GM23248 (cell line): ENCODE results near the gene SDC3.

Source experiments
- EZH2 ChIP-seq: fragments of 200-600 bp; sonication (generic); IDR thresholded peaks from 2 replicates; pipeline ENCODE4 v1.6.1; 2018; ENCODE audit warnings: antibody characterized with exemption, mild to moderate bottlenecking; ENCODE audit not compliant: insufficient read depth, poor library complexity, severe bottlenecking
- EZH2phosphoT487 ChIP-seq: fragments of 200-600 bp; sonication (generic); IDR thresholded peaks from 2 replicates; pipeline ENCODE4 v1.6.1; 2018; ENCODE audit warnings: antibody characterized with exemption, moderate library complexity, mild to moderate bottlenecking, low read depth; ENCODE audit not compliant: insufficient read depth

GRCh38 chr1:30845237-30845903 is 63.2 kb downstream of the SDC3 start:
- no peak for TF ChIP-seq EZH2
- TF ChIP-seq EZH2phosphoT487 = no peak
